Left renal cortex interstitium (tissue), 4 donors: ENCODE measurements around the gene PDE9A. TPM values are rescaled to one million over a fixed set of nuclear protein-coding genes. Genes with fewer than 3 reads are reported as not detected.
"Not testable (repeated sequence)": the region's sequence is repeated elsewhere in the genome, so short reads cannot be mapped to it uniquely, and the experiment has no call there.

Experiments
- DNase-seq, 4 donors: peaks; one replicate each; pipeline ENCODE4 v3.0.0-alpha.2; 2013; ENCODE audit warnings: low read depth in 4 of 4, low spot score in 2 of 4, missing footprints in 1 of 4
- polyA plus RNA-seq, 4 donors: library from polyadenylated mRNA; unstranded; fragments of 120-200 nt; gene quantifications; one replicate each; pipeline ENCODE4 v1.2.1, GENCODE V29; 2013; ENCODE audit not compliant: insufficient read length in 4 of 4

Gene PDE9A
- polyA plus RNA-seq, 4 donors: 35.9 to 45.0 (median 38.7) TPM

DNA sequence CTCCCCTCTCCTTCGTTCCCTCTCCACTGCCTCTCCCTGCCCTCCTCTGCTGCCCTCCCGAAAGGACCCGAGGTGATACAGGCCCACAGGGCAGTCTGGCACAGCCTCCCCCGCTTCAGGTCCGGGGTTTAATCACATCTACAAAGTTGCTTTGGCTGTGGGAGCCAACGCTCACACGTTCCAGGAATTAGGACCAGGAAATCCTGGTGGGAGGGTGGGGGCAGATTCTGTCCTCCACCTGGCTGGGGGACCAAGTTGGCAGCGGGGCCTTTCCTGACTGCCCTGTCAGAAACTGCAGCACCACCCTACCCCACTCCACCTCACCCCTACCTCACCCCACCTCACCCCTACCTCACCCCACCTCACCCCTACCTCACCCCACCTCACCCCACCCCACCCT is 130.9 kb downstream of the PDE9A start:
- DNase-seq: no peak

DNA sequence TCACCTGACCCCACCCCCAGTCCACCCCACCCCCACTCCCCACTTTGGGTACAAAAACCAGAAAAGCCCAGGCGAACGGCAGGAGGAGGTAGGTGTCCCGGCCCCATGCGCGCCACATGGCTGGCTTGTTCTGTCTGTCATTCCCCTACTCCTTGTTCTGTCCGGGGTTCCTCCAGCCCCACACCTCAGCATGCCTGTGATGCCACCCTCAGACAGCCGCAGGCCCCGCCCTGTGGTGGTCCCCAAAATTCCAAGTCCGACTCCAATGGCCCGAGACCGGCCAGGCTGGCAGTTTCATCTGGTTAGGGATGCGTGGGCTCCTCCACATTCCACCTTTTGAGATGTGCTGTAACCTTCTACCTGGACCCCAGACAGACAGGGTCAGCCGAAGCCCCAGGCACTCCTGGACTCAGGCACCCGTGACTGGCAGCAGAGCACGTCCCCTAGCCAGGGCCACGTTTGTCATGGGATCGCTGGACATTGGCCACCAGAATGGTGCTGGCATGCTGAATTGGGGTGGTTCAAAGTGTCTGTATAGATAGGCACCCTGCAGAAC is 131.6 kb downstream of the PDE9A start:
- no peak for DNase-seq

DNA sequence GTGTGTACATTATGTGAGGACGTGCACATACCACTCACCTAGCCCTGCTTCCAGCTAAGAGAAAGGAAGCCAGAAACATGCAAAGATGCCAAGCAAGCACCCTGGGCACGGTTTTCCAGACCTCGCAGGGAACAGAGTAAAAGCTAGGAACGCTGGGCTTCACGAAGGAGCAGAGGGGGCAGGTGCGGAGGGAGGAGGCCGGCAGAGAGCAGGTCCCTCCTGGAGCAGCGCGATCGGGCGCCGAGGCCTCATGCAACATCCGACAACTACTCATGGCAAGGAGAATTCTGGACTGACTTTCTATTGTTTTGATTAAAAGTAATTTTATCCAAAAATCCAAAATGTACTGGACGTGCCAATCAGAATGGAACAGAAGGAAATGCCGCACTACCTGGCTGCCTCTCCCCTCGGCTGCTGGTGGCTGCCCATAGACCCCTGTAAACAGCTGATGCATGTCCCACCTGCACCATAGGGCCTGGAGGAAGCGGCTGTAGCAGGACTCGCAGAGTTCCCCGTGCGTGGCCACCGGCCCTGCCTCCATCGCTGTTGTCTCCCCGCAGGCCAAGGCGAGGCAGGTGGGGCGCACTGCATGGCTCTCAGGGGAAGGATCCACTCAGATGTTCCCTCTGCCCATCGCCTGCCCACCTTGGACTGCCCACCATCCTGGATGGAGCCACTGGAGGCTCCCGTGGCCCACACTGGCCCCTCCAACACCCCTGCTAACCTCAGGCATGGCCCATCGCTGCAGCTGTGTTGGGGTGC is 132.4 kb downstream of the PDE9A start:
- no peak for DNase-seq

DNA sequence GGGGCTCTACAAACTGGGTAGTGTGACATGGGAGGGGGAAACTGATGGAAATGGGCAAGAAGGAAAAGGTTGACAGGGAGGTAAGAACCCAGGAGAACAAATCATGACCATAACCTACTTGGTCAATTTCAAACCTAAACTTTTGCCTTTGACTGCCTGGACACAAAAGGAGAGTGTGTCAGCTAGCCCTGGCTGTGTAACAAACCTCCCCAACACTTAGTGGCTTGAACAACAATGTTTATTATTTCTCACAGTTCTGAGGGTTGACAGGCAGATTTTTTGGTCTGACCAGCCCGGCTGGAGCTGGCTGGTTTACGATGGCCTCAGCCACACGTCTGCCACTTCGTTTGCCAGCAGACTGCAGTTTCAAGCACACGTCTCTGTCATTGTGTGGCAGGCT is 133.5 kb downstream of the PDE9A start:
- no peak for DNase-seq

DNA sequence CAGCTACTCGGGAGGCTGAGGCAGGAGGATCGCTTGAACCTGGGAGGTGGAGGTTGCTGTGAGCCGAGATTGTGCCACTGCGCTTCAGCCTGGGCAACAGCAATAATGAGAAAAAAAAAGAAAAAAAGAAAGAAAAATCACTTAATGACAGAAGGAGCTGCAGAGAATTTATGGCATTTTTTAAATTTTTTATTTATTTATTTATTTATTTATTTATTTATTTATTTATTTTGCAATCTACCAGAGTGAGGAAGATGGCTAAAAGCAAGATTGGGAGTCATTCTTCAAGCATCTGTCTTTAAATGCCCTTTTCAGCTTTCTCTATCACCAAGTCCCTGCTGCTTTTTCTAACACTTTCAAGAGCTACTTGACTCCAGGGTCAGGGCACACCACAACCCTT is 134.2 kb downstream of the PDE9A start:
- DNase-seq: no peak

DNA sequence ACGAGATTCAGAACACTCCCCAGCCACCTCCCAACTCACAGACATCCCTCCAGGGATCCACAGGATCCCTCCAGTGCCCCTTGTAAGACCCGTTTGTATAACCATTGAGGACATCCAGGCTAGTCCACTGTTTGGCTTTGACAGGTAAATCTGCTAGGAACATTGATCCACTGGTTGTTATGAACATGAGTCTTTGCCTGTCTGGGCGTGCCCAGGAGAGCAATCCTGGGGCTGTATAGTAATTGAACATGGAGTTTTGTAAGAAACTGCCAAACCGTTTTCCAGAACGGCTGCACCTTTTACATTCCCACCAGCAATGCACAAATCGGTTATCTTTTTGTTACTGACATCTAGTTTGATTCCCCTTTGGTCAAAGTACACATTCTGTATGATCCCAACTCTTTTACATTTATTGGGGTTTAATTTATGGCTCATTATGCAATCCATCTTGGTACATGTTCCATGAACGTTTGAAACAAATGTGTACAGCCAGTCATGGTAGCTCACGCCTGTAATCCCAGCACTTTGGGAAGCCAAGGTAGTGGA is 137.2 kb downstream of the PDE9A start:
- no peak for DNase-seq

DNA sequence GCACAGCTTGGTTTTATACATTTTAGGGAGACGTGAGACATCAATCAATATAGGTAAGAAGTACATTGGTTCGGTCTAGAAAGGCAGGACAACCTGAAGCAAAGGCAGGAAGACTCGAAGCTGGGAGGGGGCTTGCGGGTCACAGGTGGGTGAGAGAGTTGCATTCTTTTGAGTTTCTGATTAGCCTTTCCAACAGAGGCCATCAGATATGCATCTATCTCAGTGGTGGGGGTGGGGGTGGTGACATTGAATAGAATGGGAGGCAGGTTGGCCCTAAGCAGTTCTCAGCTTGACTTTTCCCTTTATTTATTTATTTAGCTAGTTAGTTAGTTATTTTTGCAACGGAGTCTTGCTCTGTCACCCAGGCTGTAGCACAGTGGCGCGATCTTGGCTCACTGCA is 140.4 kb downstream of the PDE9A start:
- DNase-seq: no peak

DNA sequence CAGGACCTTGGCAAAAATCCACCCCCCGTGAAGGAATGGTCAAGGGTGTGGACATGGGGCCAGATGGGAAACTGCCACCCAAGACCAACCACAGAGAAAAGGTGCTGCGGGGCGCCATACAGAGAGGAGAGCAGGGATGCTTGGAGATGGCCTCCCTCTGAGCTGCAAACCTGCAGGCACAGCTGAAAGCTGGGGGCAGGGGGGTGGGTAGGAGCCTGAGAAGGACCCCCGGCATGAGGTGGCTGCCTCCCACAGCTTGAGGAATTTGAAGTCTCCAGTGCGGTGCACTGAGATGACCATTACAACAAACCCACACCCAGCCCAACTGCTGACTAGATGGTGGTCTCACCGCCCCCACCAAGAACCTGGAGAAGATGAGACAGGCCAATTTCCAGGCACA is 141.1 kb downstream of the PDE9A start:
- DNase-seq: no peak

DNA sequence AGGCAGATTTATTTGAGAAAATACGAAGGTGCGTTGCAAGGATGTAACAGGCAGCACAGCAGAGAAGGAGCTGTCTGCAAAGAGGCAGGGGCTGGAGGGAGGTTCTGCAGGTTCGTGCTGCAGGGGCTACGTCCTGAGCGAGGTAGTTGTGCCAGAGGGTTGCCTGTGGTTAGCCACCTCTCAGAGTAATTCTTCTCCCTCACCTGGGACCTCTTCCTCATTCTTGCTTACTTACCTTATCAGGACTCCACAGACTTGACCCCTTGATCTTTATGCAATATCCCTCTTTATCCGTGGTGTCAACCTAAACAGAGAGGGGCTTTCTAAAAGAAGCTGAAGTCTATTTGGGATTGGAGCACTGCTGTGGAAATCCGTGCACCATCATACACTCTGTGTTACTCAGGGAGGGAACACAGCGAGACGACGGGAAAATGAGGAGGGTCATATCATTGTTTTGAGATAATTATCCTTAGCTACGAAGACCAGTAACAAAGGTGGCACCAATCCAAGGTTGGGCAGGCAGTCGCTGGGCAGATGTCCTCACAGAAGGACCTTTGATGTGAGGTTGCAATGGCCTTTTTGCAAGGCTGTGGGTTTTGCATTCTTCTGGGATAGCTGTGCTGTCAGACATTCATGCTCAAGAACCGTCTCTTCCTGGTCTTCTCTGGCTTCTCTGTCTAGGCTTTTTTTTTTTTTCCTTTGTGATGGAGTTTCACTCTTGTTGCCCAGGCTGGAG is 143.1 kb downstream of the PDE9A start:
- no peak for DNase-seq

DNA sequence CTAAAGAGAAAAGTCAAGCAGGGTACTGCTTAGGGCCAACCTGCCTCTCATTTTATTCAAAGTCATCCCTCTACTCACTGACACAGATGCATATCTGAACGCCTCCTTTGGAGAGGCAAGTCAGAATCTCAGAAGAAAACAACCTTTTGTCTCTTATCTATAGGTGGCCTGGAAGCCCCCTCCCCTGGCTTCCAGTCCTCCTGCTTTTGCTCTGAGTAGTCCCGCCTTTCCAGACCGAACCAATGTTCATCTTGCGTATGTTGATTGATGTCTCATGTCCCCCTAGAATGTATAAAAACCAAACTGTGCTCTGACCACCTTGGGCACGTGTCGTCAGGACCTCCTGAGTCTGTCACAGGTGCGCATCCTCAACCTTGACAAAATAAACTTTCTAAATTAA is 144.1 kb downstream of the PDE9A start:
- no peak for DNase-seq

DNA sequence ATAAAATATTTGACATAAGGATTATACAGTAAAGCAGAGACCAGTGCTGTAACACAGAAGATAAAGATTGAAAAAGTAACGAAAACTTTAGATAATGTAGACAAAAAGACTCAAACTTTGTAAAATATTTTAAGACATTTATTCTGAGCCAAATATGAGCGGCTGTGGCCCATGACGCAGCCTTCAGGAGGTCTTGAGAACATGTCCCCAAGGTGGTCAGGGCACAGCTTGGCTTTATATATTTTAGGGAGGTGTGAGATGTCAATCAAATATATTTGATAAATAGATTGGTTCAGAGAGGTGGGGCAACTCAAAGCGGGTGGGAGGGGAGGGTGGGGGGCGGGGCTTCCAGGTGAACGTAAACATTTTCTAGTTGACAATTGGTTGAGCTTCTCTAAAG is 144.7 kb downstream of the PDE9A start:
- no peak for DNase-seq

DNA sequence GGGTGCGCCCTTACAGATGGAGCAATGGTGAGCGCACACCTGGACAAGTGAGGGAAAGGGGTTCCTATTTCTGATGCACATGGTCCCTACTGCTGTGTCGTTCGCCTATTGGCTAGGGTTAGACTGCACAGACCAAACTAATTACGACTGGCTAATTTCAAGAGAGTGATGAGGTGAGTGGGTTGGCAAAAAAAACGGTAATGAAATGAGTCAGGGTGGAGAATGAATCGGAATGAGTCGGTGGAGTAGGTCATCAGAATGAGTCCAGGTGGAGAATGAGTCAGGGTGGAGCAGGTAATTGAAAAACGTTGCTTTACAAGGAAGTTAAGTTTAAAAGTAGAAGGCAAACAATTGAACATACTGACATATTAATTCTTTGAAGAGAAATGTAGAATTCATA is 146.1 kb downstream of the PDE9A start:
- no peak for DNase-seq

DNA sequence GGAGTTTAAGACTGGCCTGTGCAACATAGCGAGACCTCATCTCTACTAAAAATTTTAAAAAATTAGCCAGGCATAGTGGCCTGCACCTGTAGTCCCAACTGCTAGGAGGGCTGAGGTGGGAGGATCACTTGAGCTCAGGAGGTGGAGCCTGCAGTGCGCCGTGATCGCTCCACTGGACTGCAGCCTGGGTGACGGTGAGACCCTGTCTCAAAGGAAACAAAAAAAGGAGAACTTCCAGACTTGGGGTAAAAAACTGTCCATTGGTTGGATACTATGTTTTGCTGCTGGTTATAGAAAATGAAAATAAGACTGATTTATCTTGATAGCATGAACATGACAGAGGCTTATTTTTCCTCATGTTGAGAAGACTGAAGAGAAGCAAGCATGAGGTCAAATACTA is 146.5 kb downstream of the PDE9A start:
- DNase-seq: no peak

DNA sequence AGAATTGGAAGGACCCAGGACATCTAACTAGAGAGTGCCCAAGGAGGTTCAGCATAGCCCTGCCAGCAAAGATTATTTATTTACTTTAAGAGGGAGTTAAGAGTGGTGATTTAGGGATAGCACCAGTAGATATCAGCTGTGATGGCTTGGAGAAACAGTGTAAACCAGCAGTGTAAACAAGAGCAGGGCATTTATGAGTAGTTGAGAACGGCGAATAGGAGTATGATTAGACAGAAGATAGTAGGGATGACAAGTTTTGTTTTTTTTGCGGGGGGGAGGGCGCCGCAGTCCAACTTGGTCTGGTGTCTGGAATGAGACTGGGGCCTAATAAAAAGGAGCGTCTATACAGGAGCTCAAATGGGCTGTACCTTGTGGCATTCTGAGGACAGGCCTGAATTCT is 148.2 kb downstream of the PDE9A start:
- not testable (repeated sequence) for DNase-seq

DNA sequence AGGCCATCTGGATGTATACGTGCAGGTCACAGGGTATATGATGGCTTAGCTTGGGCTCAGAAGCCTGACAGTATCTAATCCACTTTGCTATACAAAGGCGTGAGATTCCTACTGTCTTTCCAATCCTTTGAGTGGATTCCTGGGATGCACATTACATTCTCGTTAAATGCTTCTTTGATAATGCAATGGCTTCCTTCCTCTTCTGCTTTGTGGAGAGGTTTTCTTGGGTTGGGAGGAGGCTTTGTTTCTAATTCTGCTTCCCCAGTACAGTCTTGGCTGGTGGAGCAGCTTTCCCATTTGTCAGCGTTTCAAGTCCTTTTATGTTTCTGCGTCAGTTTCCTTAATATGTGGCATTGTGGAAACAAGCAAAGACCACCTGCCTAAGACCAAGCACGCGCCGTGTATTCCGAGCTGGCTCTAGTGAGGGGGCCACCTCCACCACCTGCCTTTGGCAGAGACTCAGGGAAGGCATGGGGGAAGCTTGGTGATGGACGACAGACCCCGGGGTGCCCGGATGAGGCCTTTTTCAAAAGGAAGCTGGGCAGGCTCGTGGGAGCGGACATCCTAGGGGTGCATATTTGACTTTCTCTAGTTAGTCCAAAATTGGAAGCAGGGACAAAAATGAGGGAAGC is 153.2 kb downstream of the PDE9A start:
- no peak for DNase-seq

DNA sequence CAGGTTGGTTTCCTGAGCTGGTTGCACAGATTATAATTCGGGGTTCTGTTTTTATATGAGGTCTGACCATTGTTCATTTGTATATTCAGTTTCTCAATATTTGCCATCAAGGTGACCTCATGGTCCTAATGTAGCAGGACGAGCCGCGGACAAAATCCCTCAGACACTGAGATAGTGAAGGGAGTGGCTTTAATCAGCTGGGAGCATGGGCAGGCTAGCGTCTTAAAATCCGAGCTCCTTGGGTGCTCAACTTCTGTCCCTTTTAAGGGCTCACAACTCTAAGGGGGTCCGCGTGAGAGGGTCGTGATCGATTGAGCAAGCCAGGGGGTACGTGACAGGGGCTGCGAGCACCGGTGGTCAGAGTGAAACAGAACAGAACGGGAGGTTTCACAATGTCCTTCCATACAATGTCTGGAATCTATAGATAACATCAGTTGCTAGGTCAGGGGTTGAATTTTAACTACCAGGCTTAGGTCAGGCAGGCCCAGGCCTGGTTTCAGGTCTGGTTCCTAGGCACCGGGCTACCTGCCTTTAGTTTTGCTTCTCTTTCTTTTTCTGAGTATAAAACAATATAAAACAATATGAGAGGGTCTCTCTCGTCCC is 154.0 kb downstream of the PDE9A start:
- DNase-seq: not testable (repeated sequence)

DNA sequence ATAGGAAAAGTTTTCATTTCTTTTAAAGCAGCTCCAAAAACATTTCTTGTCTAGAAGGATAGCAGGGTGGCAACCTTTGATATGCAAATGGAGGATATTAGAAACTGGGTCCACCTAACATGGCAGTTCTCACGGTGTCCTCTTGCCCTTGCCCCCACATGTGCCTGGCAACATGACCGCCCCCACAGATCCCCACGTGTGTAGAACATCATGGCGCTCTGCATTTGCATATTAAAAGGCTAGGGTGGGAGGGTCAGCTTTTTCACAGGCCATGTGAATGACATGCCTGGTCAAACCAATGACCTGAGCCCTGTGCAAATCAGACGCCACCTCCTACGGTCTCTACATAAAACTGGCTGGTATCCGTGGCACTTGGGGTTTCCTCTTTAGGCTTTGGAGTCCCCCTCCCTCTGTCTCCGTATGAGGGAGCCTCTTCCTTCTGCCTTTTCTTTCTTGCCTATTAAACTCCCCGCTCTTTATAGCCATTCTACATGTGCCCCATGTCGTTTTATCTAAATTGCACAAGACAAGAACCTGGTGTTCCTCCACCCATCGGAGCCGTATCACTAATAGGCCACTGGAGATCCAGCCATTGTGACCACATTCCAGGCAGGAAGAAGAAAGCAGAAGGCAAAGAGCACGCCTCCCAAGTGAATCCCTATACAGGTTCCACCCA is 154.7 kb downstream of the PDE9A start:
- DNase-seq: no peak

DNA sequence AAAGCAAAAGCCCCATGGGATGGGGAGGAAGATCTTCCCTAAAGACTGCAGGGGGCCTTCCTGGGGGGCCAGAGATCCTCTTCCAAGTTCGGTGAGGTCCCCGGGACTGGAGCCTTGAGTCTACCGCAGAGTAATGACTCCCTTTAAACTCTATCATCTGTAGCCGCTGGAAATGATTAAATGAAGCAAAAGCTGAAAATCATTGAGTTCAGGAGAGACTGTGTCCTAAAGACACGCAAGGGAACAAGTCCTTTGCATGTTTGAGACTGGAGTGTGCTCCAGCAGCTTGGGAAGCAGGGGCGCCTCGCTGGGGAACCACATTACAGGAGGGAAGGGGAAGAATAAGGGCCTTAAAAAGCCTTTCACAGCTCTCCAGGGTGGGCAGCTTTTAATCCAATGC is 155.8 kb downstream of the PDE9A start:
- DNase-seq: no peak

DNA sequence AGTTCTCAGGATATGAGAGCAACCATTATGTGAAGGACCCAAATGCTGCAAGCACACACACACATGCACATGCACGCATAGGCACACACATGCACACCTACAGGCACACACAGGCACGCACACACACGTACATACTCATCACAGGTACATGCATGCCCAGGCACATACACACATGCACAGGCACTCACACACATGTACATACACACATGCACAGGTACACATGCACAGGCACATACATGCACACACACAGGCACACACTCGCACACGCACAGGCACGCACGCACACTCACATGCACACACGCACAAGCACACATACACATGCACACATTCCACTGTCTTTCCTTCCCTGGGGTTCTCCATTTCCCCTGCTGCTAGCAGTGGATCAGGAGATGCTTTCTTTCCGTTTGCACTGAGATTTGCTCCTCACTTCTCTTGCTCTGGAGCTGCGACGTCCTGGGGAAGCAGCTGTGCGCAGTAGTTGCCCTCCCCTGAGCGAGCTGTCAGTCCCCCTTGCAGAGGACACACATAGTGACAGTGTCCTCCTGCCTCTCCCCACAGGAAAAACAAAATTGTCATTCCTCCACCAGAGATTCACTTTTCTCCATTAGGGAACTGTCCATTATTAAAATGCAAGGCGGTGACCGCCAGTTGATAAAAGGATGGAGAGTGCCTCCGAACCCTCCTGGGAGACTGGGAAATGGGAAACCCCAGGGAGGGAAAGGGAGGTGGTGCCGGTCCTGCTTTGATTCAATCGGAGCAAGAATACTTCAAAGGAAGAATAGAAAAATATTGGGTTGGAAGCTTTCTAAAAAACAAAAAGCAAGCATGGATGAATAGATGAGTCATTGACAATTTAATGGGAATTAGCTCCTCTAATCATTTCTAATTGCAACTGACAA is 156.4 kb downstream of the PDE9A start:
- DNase-seq: no peak
